Measurements from ENCODE around the gene DCBLD1.

DNA sequence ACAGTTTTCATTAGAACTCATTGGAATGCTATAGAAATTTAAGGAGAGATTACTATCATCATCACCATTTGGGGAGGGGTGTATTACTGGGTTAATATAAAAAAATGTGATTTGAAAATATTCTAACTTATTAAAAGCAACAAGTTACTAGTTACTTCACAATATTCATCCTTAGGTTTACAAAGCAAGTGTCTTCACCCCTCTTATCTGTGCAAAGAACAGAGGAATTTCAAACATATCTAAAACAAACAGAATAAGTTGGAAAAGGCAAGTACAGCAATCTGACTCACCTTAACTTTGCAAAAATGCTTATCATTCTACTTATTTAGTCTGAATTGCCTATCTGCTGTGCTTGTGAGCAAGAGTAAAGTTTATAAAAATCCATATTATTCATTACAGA lies 32.9 kb downstream of the DCBLD1 start:
- no peak for TF ChIP-seq REPIN1 (tag by site-specific recombination; IDR thresholded peaks at IDR 0.05; ENCODE audit: low read depth)
- TF ChIP-seq KLF9 (tag by site-specific recombination; IDR thresholded peaks at IDR 0.05; ENCODE audit: low read depth), result no peak
- TF ChIP-seq ZNF426 (tag by site-specific recombination; IDR thresholded peaks at IDR 0.05), result no peak
- no peak for TF ChIP-seq ZNF335 (tag by site-specific recombination; conservative IDR thresholded peaks at IDR 0.05)
- TF ChIP-seq, protein P1, sequence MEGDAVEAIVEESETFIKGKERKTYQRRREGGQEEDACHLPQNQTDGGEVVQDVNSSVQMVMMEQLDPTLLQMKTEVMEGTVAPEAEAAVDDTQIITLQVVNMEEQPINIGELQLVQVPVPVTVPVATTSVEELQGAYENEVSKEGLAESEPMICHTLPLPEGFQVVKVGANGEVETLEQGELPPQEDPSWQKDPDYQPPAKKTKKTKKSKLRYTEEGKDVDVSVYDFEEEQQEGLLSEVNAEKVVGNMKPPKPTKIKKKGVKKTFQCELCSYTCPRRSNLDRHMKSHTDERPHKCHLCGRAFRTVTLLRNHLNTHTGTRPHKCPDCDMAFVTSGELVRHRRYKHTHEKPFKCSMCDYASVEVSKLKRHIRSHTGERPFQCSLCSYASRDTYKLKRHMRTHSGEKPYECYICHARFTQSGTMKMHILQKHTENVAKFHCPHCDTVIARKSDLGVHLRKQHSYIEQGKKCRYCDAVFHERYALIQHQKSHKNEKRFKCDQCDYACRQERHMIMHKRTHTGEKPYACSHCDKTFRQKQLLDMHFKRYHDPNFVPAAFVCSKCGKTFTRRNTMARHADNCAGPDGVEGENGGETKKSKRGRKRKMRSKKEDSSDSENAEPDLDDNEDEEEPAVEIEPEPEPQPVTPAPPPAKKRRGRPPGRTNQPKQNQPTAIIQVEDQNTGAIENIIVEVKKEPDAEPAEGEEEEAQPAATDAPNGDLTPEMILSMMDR (tag by site-specific recombination; IDR thresholded peaks at IDR 0.05), result no peak
- no peak for TF ChIP-seq ZNF555 (tag by site-specific recombination; conservative IDR thresholded peaks at IDR 0.05)
- TF ChIP-seq ZSCAN4 (tag by site-specific recombination; IDR thresholded peaks at IDR 0.05), result no peak
- no peak for TF ChIP-seq ZNF701 (tag by site-specific recombination; IDR thresholded peaks at IDR 0.05)
- no peak for TF ChIP-seq ZNF37A (tag by site-specific recombination; IDR thresholded peaks at IDR 0.05)
- TF ChIP-seq ZNF624 (tag by site-specific recombination; IDR thresholded peaks at IDR 0.05), result no peak
- TF ChIP-seq ZNF239 (tag by site-specific recombination; IDR thresholded peaks at IDR 0.05), result no peak
- no peak for TF ChIP-seq ZNF146 (tag by site-specific recombination; IDR thresholded peaks at IDR 0.05)
